CD4-positive, alpha-beta T cell treated with Interleukin-4 for 1 hour (primary cell): ENCODE results near the gene OAS2.

Experiments
- DNase-seq, 2 donors: peaks; one replicate each; pipeline ENCODE4 v3.0.0-alpha.2; 2020 to 2022

The OAS2 gene

GRCh38 chr12:113022563-113023297 lies 44.4 kb downstream of the OAS2 start:
- DNase-seq, result no peak

GRCh38 chr12:113027726-113028125 lies 49.4 kb downstream of the OAS2 start:
- DNase-seq, result no peak

- peak in 1 of 2 donors; percentile 45 for DNase-seq
Measured at GRCh38 chr12:113030875-113031525, 52.7 kb downstream of the OAS2 start.

GRCh38 chr12:113039911-113040445 lies 61.7 kb downstream of the OAS2 start:
- no peak for DNase-seq

- DNase-seq, result peak in 1 of 2 donors; percentile 68
Measured at GRCh38 chr12:113040722-113041171, 62.4 kb downstream of the OAS2 start.

GRCh38 chr12:113041560-113041959 lies 63.2 kb downstream of the OAS2 start:
- DNase-seq, result no peak

GRCh38 chr12:113043240-113043639 lies 64.9 kb downstream of the OAS2 start:
- no peak for DNase-seq

- no peak for DNase-seq
Measured at GRCh38 chr12:113044516-113044915, 66.2 kb downstream of the OAS2 start.

GRCh38 chr12:113048716-113049127 lies 70.4 kb downstream of the OAS2 start:
- peak; percentile 72 to 80 for DNase-seq

- no peak for DNase-seq
Measured at GRCh38 chr12:113049976-113050742, 71.8 kb downstream of the OAS2 start.

- DNase-seq, result no peak
Measured at GRCh38 chr12:113050795-113051194, 72.5 kb downstream of the OAS2 start.

GRCh38 chr12:113051759-113052158 lies 73.4 kb downstream of the OAS2 start:
- no peak for DNase-seq

GRCh38 chr12:113052326-113052725 lies 74.0 kb downstream of the OAS2 start:
- DNase-seq, result no peak

GRCh38 chr12:113054948-113055486 lies 76.7 kb downstream of the OAS2 start:
- no peak for DNase-seq

GRCh38 chr12:113055594-113056380 lies 77.5 kb downstream of the OAS2 start:
- no peak for DNase-seq

- DNase-seq, result no peak
Measured at GRCh38 chr12:113056381-113056630, 78.0 kb downstream of the OAS2 start.

GRCh38 chr12:113056631-113057488 lies 78.5 kb downstream of the OAS2 start, which contains the start of gene DTX1:
Gene DTX1, plus strand, starts transcription at chr12:113056730. Its CDS starts 1,463 bp downstream, at chr12:113058193.
- peak; percentile 22 to 39 for DNase-seq

GRCh38 chr12:113057565-113058485 lies 79.5 kb downstream of the OAS2 start:
- DNase-seq, result no peak

- DNase-seq, result no peak
Measured at GRCh38 chr12:113058553-113058952, 80.2 kb downstream of the OAS2 start.

- DNase-seq, result no peak
Measured at GRCh38 chr12:113059071-113059595, 80.8 kb downstream of the OAS2 start.
